ENCODE measurements around the gene SPATA13.

The SPATA13 gene

GRCh38 chr13:24355103-24355502, 194.6 kb downstream of the SPATA13 start:
- H3K27me3 ChIP-seq (ENCODE audit: insufficient read depth, low read length): no peaks in the 10 kb centered on the region
- H3K4me1 ChIP-seq (ENCODE audit: insufficient read depth, low read length): no peaks in the 10 kb centered on the region
- no peaks in the 10 kb centered on the region for H3K9me3 ChIP-seq (ENCODE audit: low read length)

GRCh38 chr13:24356270-24356669, 195.8 kb downstream of the SPATA13 start:
- no peaks in the 10 kb centered on the region for H3K9me3 ChIP-seq (ENCODE audit: low read length)
- no peak overlapping the region for H2AFZ ChIP-seq (ENCODE audit: low read depth, low read length)
- H3K4me1 ChIP-seq (ENCODE audit: insufficient read depth, low read length): no peaks in the 10 kb centered on the region
- no peaks in the 10 kb centered on the region for H3K36me3 ChIP-seq (ENCODE audit: insufficient read depth, low read length)
- no peaks in the 10 kb centered on the region for H3K27me3 ChIP-seq (ENCODE audit: insufficient read depth, low read length)
- no peak overlapping the region for H3K4me3 ChIP-seq (ENCODE audit: low read length)

More at GRCh38 chr13:24355103-24355502, 194.6 kb downstream of the SPATA13 start:
- Histone ChIP-seq H3K36me3 (ENCODE audit: insufficient read depth, low read length) (no peaks in the 10 kb centered on the region), H2AFZ (ENCODE audit: low read depth, low read length) (no peak overlapping the region), H3K4me3 (ENCODE audit: low read length) (no peak overlapping the region)

Measured in neuron (in vitro differentiated cells).